LNCAP (cell line): ENCODE results near the gene NKAIN2.

Experiments
- TF ChIP-seq, protein P1 (sequence below): fragments of 450-650 bp; IDR thresholded peaks from 2 replicates; pipeline ENCODE4 v1.5.1; 2017; ENCODE audit warnings: mild to moderate bottlenecking

Gene NKAIN2

DNA sequence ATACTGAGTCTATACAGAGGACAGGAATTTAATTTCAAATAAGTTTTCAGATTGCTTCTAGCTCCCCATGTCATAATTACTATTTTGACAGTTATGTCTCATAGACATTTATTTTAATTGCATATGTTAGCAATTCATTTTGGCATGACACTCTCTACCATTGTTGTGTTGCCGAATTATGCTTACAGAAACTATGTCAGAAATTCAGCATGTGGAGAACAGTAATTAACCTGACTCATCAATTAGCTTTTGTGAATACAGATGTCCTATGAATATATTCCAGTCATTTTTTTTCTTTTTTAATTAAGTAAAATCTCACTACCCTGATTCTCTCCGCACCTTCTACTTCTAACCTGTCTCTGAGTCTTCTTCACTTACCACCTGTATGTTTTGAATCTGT, 105.1 kb downstream of the NKAIN2 start:
- TF ChIP-seq, protein P1, sequence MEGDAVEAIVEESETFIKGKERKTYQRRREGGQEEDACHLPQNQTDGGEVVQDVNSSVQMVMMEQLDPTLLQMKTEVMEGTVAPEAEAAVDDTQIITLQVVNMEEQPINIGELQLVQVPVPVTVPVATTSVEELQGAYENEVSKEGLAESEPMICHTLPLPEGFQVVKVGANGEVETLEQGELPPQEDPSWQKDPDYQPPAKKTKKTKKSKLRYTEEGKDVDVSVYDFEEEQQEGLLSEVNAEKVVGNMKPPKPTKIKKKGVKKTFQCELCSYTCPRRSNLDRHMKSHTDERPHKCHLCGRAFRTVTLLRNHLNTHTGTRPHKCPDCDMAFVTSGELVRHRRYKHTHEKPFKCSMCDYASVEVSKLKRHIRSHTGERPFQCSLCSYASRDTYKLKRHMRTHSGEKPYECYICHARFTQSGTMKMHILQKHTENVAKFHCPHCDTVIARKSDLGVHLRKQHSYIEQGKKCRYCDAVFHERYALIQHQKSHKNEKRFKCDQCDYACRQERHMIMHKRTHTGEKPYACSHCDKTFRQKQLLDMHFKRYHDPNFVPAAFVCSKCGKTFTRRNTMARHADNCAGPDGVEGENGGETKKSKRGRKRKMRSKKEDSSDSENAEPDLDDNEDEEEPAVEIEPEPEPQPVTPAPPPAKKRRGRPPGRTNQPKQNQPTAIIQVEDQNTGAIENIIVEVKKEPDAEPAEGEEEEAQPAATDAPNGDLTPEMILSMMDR: no peak

DNA sequence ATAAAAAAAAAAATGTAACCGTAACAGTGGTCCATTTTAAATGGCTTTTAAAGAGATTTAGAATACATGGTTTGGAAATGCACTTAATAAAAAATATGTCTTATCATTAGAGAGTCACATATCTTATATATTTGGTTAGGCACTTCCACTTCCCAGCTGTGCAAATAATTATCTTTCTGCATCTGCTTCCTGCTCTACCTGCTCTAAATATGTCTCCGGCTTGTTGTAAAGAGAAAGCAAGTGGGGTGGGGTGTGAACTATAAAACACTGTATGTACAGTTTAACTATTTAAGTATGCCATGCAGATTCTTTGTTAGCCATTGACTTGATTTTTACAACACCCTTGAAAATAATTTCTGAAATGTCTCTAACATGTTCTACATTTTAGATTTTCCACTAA, 106.3 kb downstream of the NKAIN2 start:
- TF ChIP-seq, protein P1: no peak

DNA sequence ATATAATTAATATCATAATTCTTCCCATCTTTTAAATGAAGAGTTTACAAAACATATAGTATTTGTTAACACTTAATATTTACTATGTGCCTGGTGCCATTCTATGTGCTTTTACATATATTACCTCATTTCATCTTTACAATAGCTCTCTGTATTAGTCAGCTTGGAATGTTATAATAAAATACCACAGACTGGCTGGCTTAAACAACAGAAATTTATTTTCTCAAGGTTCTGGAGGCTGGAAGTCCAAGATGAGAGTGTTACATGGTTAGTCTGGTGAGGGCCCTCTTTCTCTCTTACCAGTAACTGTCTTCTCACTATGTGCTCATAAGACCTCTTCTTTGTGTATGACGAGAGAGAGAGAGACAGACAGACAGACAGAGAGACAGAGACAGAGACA, 110.2 kb downstream of the NKAIN2 start:
- TF ChIP-seq, protein P1: no peak

DNA sequence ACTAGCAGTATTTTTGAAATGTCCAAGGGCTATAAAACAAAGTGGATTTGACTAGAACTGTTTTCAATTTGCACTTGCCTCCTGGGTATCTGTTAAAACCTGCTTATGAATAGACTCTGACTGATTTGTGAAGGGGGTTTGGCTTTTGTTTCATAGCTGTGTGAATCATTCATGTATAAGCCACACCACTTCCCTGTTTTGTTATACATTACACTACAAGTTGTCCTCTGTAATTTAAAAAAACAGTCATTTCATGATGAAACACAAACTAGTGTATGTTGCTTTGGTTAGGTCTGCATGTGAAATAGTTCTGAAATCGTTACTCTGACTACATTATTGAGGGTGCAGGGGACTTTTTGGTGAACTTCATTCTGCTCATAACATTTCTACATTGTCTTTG, 121.7 kb downstream of the NKAIN2 start:
- TF ChIP-seq, protein P1: no peak

DNA sequence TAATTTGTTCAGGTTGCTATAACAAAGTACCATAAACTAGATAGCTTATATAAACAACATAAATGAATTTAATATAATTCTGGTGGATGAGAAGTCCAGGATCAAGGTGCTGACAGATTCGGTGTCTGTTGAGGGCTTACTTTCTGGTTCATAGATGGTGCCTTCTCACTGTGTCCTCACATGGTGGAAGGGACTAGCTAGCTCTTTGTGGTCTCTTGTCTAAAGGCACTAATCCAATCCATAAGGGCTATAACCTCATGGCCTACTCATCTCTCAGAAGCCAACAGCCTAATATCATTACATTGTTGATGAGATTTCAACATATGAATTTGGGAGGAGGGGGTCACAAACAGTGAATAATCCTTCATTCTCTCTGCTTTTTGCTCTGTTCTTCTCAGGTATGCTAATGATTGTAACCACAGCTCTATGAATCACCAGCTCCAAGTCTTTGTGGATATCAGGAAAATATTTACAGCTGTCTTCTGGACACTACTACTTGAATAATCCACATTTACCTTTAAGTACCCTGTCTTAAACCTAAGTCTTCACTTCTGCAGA, 122.3 kb downstream of the NKAIN2 start:
- TF ChIP-seq, protein P1: no peak

DNA sequence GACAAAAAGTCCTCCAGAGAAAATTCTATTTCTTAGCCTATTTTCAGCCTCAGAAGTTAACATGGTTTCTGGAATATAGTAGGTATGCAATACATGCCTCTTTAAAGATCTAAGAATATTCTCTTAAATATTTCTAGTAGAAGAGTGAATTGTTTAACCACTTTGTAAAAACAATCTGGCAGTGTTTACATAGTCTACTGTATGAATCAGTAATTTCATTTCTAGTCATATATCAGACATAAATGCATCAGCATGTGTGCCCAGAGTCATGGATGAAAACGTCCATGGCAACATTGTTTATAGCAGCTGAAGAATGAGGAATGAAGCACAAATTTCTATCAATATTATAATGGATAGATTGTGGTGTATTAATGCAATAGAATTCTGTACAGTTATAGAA, 124.9 kb downstream of the NKAIN2 start:
- TF ChIP-seq, protein P1: no peak

DNA sequence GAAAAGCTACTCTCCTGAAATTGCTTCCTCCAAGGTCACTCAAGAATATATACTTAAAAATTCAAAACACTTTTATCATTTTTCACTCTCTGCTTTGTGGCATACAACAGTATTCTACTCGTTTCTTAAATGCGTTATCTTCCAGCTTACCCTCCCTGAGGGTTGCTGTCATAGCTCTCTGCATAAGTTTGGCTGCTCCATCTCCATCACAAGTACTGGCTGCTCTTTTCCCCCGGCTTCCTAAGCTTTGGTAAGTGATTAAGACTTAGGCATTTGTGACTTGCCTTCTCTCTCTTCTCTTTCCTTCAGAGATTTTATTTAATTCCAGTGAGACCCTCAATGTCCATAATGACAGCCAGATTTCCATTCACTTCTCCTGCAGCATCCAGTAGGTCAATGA, 128.3 kb downstream of the NKAIN2 start:
- TF ChIP-seq, protein P1: no peak

DNA sequence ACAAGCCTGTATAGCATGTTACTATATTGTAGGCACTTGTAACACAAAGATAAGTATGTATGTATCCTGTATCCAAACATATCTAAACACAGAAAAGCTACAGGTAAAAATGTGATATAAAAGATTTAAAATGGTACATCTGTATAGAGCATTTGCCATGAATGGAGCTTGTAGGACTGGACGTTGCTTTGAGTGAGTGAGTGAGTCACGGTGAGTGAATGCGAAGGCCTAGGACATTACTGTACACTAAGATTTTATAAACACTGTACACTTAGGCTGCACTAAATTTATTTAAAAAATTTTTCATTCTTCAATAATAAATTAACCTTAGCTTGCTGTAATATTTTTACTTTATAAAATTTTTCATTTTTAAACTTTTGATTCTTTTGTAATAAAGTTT, 136.9 kb downstream of the NKAIN2 start:
- TF ChIP-seq, protein P1: no peak
